HEK293 (cell line): ENCODE measurements around the gene ABLIM2.

Experiments
- CTCF ChIP-seq: fragments of 450-650 bp; formaldehyde crosslinking; IDR thresholded peaks from 2 replicates; pipeline ENCODE4 v1.5.1; 2016; ENCODE audit warnings: missing biosample characterization, missing genetic modification characterization
- KLF10 ChIP-seq: fragments of 450-650 bp; IDR thresholded peaks from 2 replicates; pipeline ENCODE4 v1.5.1; 2018; ENCODE audit warnings: missing biosample characterization, mild to moderate bottlenecking, missing genetic modification characterization
- PRDM10 ChIP-seq: fragments of 450-650 bp; formaldehyde crosslinking; IDR thresholded peaks from 2 replicates; pipeline ENCODE4 v1.5.1; 2016; ENCODE audit warnings: missing biosample characterization, missing genetic modification characterization
- ZNF114 ChIP-seq: fragments of 450-650 bp; formaldehyde crosslinking; IDR thresholded peaks from 2 replicates; pipeline ENCODE4 v1.5.0; 2017; ENCODE audit warnings: missing biosample characterization, missing genetic modification characterization
- ZNF175 ChIP-seq: fragments of 450-650 bp; formaldehyde crosslinking; IDR thresholded peaks from 2 replicates; pipeline ENCODE4 v1.5.1; 2016; ENCODE audit warnings: missing biosample characterization, missing genetic modification characterization

- no peak for TF ChIP-seq KLF10
- no peak for TF ChIP-seq ZNF114 (tag by site-specific recombination)
- no peak for TF ChIP-seq CTCF (tag by site-specific recombination)
- no peak for TF ChIP-seq PRDM10
- TF ChIP-seq ZNF175 (tag by site-specific recombination): no peak
These were observed 89.4 kb downstream of the ABLIM2 start for GRCh38 chr4:8069102-8069752.
